Lower leg skin (tissue), 4 donors: ENCODE measurements around the gene KDM7A. TPM values are rescaled to one million over a fixed set of nuclear protein-coding genes. Genes with fewer than 3 reads are reported as not detected.

Experiments
- DNase-seq, 2 donors: peaks; one replicate each; pipeline ENCODE4 v3.0.0-alpha.2; 2019; ENCODE audit warnings: low spot score in 2 of 2
- H3K4me3 ChIP-seq: fragments of 200-600 bp; sonication (generic); 2 replicates; pipeline ENCODE4 v1.5.1; 2017; ENCODE audit warnings: mild to moderate bottlenecking, low read depth; ENCODE audit not compliant: poor library complexity, severe bottlenecking
- CTCF ChIP-seq, 3 donors: fragments of 450-650 bp; IDR thresholded peaks; one replicate each; pipeline ENCODE4 v1.5.1; 2016; ENCODE audit warnings: antibody characterized with exemption in 3 of 3, mild to moderate bottlenecking in 3 of 3, moderate library complexity in 2 of 3
- POLR2A ChIP-seq, 2 donors: fragments of 450-650 bp; IDR thresholded peaks; one replicate each; pipeline ENCODE4 v1.6.1; 2016 to 2017; ENCODE audit warnings: antibody characterized with exemption in 2 of 2, mild to moderate bottlenecking in 1 of 2, moderate library complexity in 1 of 2
- WGBS, 2 donors: methylation state at CpG; one replicate each; pipeline ENCODE4 v1.1.5; 2018; 5-methylcytosine and 5-hydroxymethylcytosine counted together
- intact Hi-C: fragments of 100-400 bp; cut with DNase I; formaldehyde crosslinking; loops from one replicate; pipeline ENCODE4 v1.15.0; 2023; ENCODE audit warnings: low total_unique reads
- total RNA-seq, 4 donors: library from RNA; depleted of rRNA; stranded (reverse); fragments of >200 nt; gene quantifications; one replicate each; pipeline ENCODE4 v1.1.0, GENCODE V29; 2016

The KDM7A gene
- total RNA-seq, 4 donors from 2014 or later: 36.2 to 54.0 (median 46.7) TPM

GRCh38 chr7:140078392-140078791, 98.4 kb downstream of the KDM7A start:
- TF ChIP-seq CTCF (IDR thresholded peaks at IDR 0.05): no peak
- TF ChIP-seq POLR2A (IDR thresholded peaks at IDR 0.05): no peak
- WGBS, 2 donors: 84 to 88% methylated on average over 13 of the region's 13 CpGs
- DNase-seq: no peak
- no peak overlapping the region for H3K4me3 ChIP-seq
- intact Hi-C loops: no loop called here

DNA sequence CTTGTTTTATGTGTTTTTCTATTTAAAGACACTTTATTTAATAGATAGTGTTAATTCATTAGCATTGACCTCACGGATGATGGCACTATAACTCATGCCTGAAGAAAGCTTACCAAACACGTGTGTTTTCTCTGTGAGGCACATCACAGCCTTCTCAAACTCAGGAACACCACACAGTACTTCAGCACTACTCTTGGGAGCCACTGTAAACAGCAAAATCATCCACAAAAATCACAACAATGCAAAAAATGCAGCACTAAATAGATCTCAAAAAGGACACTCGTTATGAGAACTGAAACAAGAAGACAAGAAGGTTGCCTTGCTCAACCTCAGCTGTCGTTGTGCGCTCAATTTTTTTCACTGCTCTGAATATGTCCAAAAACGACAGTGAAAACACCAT, 102.0 kb downstream of the KDM7A start:
- TF ChIP-seq CTCF (IDR thresholded peaks at IDR 0.05) (no peak), POLR2A (IDR thresholded peaks at IDR 0.05) (no peak)
- intact Hi-C loops: no loop called here

GRCh38 chr7:140070546-140070945, 106.2 kb downstream of the KDM7A start:
- H3K4me3 ChIP-seq: no peak overlapping the region
- TF ChIP-seq CTCF (IDR thresholded peaks at IDR 0.05) (no peak), POLR2A (IDR thresholded peaks at IDR 0.05) (no peak)
- DNase-seq: no peak
- intact Hi-C loops: no loop called here

More for the DNA sequence above, 102.0 kb downstream of the KDM7A start:
- H3K4me3 ChIP-seq: no peak overlapping the region
- 82 to 84% methylated on average over 6 of the region's 6 CpGs for WGBS, 2 donors
- DNase-seq: no peak

DNA sequence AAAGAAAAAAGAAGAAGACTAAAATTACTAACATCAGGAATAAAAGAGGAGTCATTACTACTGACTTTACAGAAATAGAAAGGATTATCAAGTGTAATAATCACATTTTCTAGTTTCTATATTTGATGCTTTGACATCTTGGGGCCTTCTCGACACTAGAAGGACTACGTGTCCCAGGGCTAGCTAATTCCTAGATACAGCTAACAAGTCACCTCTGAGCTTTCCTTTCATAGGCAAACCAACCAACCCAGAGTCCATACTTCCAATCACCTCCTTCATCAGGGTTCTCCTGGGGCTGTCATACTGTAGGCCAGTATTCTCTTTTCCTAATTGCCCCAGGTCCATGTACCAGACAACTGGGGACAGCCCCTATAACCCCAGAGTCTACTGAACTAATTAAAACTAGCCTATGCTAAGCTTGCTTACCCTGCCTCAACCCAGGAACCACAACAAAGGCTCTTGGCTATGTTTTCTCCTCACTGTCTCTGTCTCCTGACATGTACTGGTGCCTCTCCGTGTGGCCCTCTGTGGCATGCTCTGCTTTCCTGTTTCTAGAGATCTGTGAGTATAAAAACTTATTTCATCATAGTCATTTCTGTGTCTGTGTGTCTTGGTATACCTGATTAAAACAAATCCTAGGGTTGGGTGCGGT, 107.4 kb downstream of the KDM7A start:
- WGBS, 2 donors: 93 to 98% methylated on average over 4 of the region's 4 CpGs
- intact Hi-C loops: no loop called here
- TF ChIP-seq POLR2A (IDR thresholded peaks at IDR 0.05) (no peak), CTCF (IDR thresholded peaks at IDR 0.05) (no peak)
- no peak overlapping the region for H3K4me3 ChIP-seq
- DNase-seq: no peak

- 38 to 85% methylated on average over 2 of the region's 2 CpGs for WGBS, 2 donors
- intact Hi-C loops: no loop called here
- TF ChIP-seq CTCF (IDR thresholded peaks at IDR 0.05) (no peak), POLR2A (IDR thresholded peaks at IDR 0.05) (no peak)
- no peak overlapping the region for H3K4me3 ChIP-seq
- DNase-seq: no peak
Measured at GRCh38 chr7:140068033-140068432, 108.8 kb downstream of the KDM7A start.

- no peak for TF ChIP-seq POLR2A (IDR thresholded peaks at IDR 0.05)
- TF ChIP-seq CTCF (IDR thresholded peaks at IDR 0.05): no peak
- intact Hi-C loops: no loop called here
- H3K4me3 ChIP-seq: no peak overlapping the region
- no peak for DNase-seq
- WGBS, 2 donors: 45 to 85% methylated on average over 2 of the region's 2 CpGs
Measured at GRCh38 chr7:140067052-140067451, 109.7 kb downstream of the KDM7A start.
